Naive B cell (primary cell): Measurements from ENCODE around the gene ATP2A2. TPM values are rescaled to one million over a fixed set of nuclear protein-coding genes. Genes with fewer than 3 reads are reported as not detected.
A peak's percentile ranks its signal among the peaks of the same experiment; 100 is the strongest.

Experiments
- ATAC-seq, 2 donors: fragments of 150-1000 bp; cut with Tn5 transposase; 2 replicates each; pipeline ENCODE4 v1.10.0; 2021; ENCODE audit warnings: low read depth in 2 of 2, mild to moderate bottlenecking in 2 of 2, moderate library complexity in 2 of 2
- DNase-seq: peaks from one replicate; pipeline ENCODE4 v3.0.0; 2022
- H3K27ac Mint-ChIP-seq, 6 donors: one replicate each; pipeline ENCODE4 v1.8.0; 2020 to 2022; ENCODE audit warnings: mild to moderate bottlenecking in 6 of 6, mixed read lengths in 6 of 6, moderate library complexity in 5 of 6, inconsistent platforms in 2 of 6
- H3K27me3 Mint-ChIP-seq, 3 donors: one replicate each; pipeline ENCODE4 v1.8.0; 2021 to 2022; ENCODE audit warnings: mixed read lengths in 3 of 3, mild to moderate bottlenecking in 1 of 3
- H3K36me3 Mint-ChIP-seq, 2 donors: one replicate each; pipeline ENCODE4 v1.8.0; 2020 to 2022; ENCODE audit warnings: mixed read lengths in 2 of 2, inconsistent platforms in 1 of 2, mild to moderate bottlenecking in 1 of 2
- H3K4me1 Mint-ChIP-seq, 3 donors: one replicate each; pipeline ENCODE4 v1.8.0; 2020 to 2022; ENCODE audit warnings: mixed read lengths in 3 of 3, inconsistent platforms in 1 of 3, mild to moderate bottlenecking in 1 of 3, moderate library complexity in 1 of 3
- H3K4me3 Mint-ChIP-seq, 8 donors: one replicate each; pipeline ENCODE4 v1.8.0; 2020 to 2022; ENCODE audit warnings: mild to moderate bottlenecking in 8 of 8, mixed read lengths in 8 of 8, moderate library complexity in 8 of 8, inconsistent platforms in 2 of 8
- H3K9me3 Mint-ChIP-seq, 7 donors: one replicate each; pipeline ENCODE4 v1.8.0; 2020 to 2022; ENCODE audit warnings: mixed read lengths in 7 of 7, mild to moderate bottlenecking in 5 of 7, inconsistent platforms in 2 of 7, moderate library complexity in 1 of 7
- polyA plus RNA-seq, 6 donors: library from polyadenylated mRNA; unstranded; fragments of 300-500 nt; fragmentation: Illumina TruSeq; gene quantifications; one replicate each; pipeline ENCODE4 v1.2.3, GENCODE V29; 2021; ENCODE audit warnings: low read depth in 6 of 6

ATP2A2 gene
- polyA plus RNA-seq, 6 donors from 2014 or later: 1.6 to 3.8 (median 2.8) TPM

DNA sequence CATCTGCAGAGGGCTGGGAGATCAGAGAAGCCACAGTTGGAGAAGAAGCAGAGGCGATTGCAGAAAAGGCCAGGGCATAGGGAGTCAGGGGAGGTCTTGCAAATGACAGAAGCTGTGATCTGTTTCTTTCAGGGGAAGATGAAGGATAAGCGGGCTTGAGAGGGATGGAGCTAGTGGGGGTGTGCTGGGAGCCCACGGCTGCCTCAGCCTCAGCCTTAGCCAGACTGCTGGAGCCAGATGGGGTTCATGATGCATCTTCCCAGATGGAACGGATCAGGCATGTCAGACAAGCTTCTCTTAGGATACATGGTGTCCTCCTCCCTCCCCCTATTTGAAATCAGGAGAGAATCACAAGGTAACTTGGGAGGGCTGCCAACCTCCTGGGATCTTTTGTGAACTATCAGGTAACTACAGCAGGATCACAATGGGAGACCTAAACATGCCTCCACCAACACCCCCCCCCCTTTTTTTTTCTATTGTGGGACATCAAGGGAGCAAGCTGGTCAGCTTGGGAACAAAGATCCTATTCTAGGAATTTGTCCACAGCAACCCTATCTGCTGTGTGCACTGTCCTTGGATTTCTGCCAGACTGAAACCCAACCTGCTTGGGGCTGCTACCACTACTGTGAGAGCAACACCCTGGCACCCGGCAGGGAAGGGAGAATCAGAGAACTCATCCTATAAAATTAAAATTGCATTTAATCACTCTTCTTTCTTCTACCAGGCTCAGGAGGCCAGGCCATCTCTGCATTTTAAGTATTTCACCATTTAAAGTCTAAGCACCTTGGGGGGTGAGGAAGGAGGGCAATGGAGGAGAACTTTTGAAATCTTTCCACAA, 10.7 kb upstream of the ATP2A2 start:
- Mint-ChIP-seq H3K9me3 (no peaks in the 10 kb centered on the region), H3K27me3 (peaks cover 18 to 33% (median 24%) of the 10 kb centered on the region in 3 donors), H3K27ac (no peak overlapping the region), H3K4me3 (peak overlapping the region in 2 of 8 donors; percentile 5 to 16), H3K36me3 (no peaks in the 10 kb centered on the region), H3K4me1 (no peaks in the 10 kb centered on the region)
- ATAC-seq: no peak
- DNase-seq: no peak

DNA sequence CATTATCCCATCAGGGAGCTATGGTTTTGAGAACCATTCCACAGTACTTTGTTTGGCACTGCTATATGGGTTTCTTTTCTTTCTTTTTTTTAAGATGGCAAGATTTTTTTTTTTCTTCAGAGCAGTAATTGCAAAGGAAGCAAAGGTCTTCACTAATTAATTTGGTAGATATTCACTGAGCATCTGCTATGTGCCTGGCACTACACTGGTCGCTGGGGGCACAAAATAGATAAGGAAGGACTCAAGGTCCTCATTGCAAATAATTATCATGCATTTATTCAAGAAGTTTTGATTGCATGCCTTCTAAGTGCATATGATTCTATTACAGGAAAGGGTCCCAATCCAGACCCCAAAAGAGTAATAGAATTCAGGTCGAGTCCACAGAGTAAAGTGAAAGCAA, 10.0 kb upstream of the ATP2A2 start:
- Mint-ChIP-seq H3K27me3 (peaks cover 18 to 33% (median 24%) of the 10 kb centered on the region in 3 donors), H3K27ac (no peak overlapping the region), H3K4me3 (no peak overlapping the region), H3K4me1 (no peaks in the 10 kb centered on the region), H3K9me3 (no peaks in the 10 kb centered on the region), H3K36me3 (no peaks in the 10 kb centered on the region)
- no peak for DNase-seq
- ATAC-seq: no peak

DNA sequence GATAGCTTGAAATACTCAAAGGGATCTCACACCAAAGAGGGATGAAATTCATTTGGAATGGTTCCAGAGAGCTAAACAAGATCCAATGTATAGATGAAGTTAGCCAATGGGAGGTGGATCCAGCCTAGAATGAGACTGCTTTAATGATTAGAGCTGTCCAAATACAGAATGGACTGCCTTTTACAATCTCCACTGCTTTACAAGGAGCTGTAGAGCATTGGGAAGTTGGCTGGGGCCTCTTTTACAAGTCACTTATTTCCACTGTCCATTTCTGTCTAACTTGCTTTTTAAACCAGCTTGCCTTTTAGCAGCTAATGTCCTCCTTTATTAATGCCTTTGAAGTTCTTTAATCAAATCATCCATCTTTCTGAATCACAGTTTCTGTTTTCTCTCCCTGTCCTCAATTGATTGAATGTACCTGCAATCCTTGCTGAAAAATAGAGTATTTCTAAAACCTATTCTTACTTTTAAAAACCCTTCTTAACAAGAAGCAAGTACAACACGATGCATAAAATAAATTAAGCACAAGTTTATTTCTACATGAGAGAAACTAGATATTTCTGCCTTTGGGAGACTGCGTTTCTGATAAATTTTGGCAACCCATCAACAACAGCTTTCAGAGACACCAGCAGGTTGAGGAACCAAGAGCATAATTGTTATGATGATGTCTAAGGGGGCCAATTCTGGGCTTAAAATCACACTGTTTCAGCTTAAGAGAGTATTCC, 3.4 kb upstream of the ATP2A2 start:
- H3K9me3 Mint-ChIP-seq: no peaks in the 10 kb centered on the region
- H3K27me3 Mint-ChIP-seq: peaks cover 0 to 7% (median 0%) of the 10 kb centered on the region in 3 donors
- no peaks in the 10 kb centered on the region for H3K36me3 Mint-ChIP-seq
- DNase-seq: no peak
- peaks cover 10 to 20% (median 18%) of the 10 kb centered on the region in 3 donors for H3K4me1 Mint-ChIP-seq
- ATAC-seq: no peak
- no peak overlapping the region for H3K27ac Mint-ChIP-seq
- peak overlapping the region in 2 of 8 donors; percentile 22 to 78 for H3K4me3 Mint-ChIP-seq

DNA sequence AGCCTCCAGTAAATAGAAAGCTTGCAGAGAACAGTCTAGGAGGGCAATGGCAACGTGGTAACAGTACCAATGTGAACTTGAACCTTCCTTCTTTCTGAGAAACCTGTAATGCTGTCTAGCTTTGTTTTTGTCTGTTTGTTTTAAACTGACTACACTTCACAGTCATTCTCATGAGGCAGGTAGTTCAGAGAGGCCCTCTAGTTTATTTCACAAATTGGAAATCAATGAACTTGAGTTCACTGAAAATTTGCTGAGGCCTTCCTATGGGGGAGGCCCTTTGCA, 2.9 kb upstream of the ATP2A2 start:
- H3K27ac Mint-ChIP-seq: peak overlapping the region in 1 of 6 donors; percentile 76
- H3K9me3 Mint-ChIP-seq: no peaks in the 10 kb centered on the region
- H3K4me1 Mint-ChIP-seq: peaks cover 15 to 25% (median 23%) of the 10 kb centered on the region in 3 donors
- no peaks in the 10 kb centered on the region for H3K36me3 Mint-ChIP-seq
- H3K4me3 Mint-ChIP-seq: peak overlapping the region in 3 of 8 donors; percentile 22 to 78 (median 59)
- no peak for ATAC-seq
- peaks cover 0 to 2% (median 0%) of the 10 kb centered on the region in 3 donors for H3K27me3 Mint-ChIP-seq
- DNase-seq: no peak

DNA sequence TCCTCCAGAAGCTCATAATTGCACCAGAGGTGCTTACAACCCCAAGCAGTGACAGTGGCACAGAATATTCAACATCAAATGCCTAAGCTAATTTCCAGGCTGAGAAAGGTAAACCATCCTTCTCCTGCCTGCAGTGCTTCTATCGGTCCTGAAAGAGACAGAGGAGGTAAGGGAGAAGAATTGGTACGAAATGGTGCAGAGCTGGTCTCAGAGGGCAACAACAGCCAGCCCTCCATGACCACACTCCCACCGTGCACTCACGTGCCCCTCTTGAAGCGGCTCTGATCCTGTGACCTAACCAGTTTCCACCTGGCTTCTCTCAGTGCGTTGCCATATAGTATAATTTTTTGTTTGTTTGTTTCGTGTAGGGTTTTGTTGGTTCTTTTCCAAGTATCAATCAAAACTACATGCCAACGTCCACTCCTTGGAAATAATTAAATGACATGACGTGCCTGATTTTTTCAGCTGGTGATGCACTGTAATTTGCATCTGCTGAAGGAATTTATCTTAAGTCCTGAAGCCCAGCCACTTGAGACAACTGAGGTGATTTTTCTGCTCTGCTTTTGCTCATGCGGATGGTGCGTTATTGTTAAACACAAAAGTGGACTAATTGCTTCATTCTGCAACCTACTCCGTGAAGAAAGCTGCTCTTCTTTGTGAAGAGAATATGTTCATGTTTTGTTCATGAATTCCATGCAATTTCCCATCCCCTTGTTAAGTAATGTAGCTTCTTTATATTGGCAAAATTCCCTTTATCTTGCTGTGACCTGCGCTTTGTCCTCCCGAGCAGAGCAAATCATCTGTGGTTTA, 1.3 kb upstream of the ATP2A2 start:
- Mint-ChIP-seq H3K4me3 (peak overlapping the region; percentile 89 to 98 (median 94)), H3K9me3 (no peaks in the 10 kb centered on the region), H3K27me3 (no peaks in the 10 kb centered on the region), H3K36me3 (no peaks in the 10 kb centered on the region), H3K4me1 (peaks cover 29 to 39% (median 35%) of the 10 kb centered on the region in 3 donors), H3K27ac (peak overlapping the region in 4 of 6 donors; percentile 77 to 95 (median 94))
- DNase-seq (no peak), ATAC-seq (no peak)

DNA sequence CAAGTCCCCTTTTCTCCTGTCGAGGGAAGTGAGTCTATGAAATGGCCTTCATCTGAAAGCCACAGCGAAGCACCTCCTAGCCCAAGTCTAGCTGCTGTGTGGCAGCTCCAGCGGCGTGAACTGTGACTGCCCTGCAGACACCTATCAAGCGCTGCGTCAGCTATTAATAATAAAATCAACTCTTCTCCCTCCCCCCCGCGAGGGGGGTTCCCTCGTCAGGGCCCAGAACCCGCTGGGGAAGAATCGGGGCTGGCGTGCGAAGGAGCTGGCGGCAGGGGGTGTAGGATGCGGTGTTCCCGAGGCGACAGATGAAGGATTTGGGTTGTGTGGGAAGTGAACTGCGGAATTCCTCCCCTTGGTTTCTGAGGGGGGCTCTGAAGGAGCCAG, 662 bp upstream of the ATP2A2 start:
- Mint-ChIP-seq H3K27ac (peak overlapping the region in 5 of 6 donors; percentile 77 to 98 (median 94)), H3K9me3 (no peaks in the 10 kb centered on the region), H3K4me3 (peak overlapping the region; percentile 89 to 98 (median 94)), H3K4me1 (peaks cover 35 to 46% (median 40%) of the 10 kb centered on the region in 3 donors), H3K36me3 (peaks cover 0 to 4% of the 10 kb centered on the region in 2 donors), H3K27me3 (no peaks in the 10 kb centered on the region)
- DNase-seq: peak; percentile 57
- ATAC-seq: peak; percentile 45 to 48

DNA sequence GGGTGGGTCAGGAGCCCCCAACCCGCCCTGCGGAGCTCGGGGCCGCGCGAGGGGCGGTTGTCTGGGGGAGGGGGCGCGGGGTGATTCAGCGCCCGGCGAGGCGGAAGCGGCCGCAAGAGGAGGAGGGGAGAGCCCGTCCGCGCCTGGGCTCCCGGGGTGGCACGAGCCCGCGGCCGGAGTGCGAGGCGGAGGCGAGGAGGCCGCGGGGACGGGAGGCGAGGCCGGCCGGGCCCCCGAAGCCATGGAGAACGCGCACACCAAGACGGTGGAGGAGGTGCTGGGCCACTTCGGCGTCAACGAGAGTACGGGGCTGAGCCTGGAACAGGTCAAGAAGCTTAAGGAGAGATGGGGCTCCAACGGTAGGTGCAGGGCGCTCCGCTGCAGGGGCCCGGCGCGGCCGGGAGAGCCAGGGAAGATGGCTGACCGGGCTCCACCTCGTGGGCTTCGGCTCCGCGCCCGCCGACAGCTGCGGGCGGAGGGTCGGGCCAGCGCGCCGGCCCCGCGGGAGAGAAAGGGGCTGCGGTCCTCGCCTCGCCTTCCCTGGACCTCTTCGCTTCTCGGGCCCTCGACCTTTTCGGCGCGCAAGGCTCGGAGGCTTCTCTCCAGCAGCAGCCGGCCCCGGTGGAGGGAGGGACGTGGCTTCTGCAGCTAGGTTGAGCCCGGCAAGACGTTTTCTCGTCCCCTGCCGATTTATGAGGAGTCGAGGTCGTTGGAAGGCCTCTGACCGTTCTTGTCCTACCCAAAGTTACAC, 677 bp downstream of the ATP2A2 start:
- Mint-ChIP-seq H3K9me3 (no peaks in the 10 kb centered on the region), H3K4me1 (peaks cover 41 to 48% (median 47%) of the 10 kb centered on the region in 3 donors), H3K27ac (peak overlapping the region; percentile 36 to 95 (median 94)), H3K36me3 (peaks cover 0 to 5% of the 10 kb centered on the region in 2 donors), H3K27me3 (no peaks in the 10 kb centered on the region), H3K4me3 (peak overlapping the region; percentile 85 to 93 (median 92))
- ATAC-seq (peak; percentile 11 to 20), DNase-seq (peak; percentile 43)

DNA sequence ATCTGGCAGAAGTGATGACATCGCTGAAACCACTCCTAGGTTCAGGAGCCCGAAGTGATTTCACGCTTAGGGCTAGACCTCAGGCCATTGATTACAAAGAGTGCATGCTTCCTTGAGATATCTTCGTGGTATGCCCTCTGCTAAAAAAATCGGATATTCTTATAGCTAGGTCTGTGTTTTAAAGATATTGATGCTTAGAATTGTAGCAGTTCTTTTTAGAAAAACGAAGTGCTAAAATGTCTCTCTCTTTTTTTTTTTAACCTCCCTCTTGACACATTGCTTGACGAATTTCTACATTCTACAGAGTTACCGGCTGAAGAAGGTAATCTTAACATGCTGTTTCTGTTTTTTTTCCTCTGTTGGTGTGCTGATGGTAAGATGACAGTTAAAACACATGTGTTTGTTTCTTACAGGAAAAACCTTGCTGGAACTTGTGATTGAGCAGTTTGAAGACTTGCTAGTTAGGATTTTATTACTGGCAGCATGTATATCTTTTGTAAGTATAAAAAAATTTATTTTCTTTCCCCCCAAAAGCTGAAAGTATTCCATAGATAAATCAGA, 1.3 kb downstream of the ATP2A2 start:
- H3K4me3 Mint-ChIP-seq: peak overlapping the region; percentile 85 to 93 (median 92)
- H3K27me3 Mint-ChIP-seq: no peaks in the 10 kb centered on the region
- no peaks in the 10 kb centered on the region for H3K9me3 Mint-ChIP-seq
- peaks cover 41 to 53% (median 48%) of the 10 kb centered on the region in 3 donors for H3K4me1 Mint-ChIP-seq
- peak overlapping the region; percentile 36 to 95 (median 94) for H3K27ac Mint-ChIP-seq
- peaks cover 0 to 5% of the 10 kb centered on the region in 2 donors for H3K36me3 Mint-ChIP-seq
- ATAC-seq: no peak
- no peak for DNase-seq

DNA sequence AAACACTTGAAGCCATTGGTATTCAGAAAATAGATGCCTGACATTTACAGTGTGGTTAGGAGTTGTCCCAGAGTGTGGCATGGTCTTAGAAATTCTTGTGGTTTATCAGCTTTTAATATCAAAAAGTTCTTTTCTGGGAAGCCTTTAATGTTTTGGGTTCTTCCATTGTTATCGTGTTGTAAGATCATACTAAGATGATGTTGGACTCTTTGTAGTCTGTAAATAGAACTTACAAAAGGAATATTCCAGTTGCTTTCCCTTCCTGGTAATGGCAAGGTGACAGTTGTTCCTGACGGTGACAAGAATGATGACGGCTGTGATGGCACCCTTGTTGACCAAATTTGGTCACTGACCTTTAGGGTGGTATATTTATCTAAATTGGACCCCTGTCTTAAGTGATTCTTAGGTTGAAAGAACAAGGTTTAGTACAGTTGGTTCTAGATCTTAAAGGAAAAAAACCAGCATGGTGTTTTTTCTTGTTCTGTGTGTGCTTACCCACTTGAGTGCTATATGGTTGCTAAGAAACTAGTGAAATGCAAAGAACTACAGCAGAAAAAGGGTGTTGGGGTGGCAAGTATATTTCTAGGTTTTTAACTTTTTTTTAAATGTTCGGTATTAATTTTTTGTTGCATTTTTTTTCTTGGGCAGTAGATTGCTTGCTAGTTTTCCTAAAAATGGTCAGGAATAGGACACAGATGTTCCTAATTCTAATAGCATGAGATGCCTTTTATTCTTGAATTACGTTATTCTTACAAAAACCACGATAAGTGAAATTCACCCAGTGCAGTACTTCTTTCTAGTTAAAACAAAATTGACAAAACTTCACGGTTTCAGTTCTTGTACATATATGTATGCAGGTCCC, 2.1 kb downstream of the ATP2A2 start:
- ATAC-seq (no peak), DNase-seq (no peak)
- peaks cover 0 to 5% of the 10 kb centered on the region in 2 donors for H3K36me3 Mint-ChIP-seq
- H3K27ac Mint-ChIP-seq: peak overlapping the region in 3 of 6 donors; percentile 3 to 95 (median 94)
- H3K27me3 Mint-ChIP-seq: no peaks in the 10 kb centered on the region
- peak overlapping the region; percentile 85 to 93 (median 92) for H3K4me3 Mint-ChIP-seq
- H3K9me3 Mint-ChIP-seq: no peaks in the 10 kb centered on the region
- peaks cover 41 to 61% (median 53%) of the 10 kb centered on the region in 3 donors for H3K4me1 Mint-ChIP-seq

DNA sequence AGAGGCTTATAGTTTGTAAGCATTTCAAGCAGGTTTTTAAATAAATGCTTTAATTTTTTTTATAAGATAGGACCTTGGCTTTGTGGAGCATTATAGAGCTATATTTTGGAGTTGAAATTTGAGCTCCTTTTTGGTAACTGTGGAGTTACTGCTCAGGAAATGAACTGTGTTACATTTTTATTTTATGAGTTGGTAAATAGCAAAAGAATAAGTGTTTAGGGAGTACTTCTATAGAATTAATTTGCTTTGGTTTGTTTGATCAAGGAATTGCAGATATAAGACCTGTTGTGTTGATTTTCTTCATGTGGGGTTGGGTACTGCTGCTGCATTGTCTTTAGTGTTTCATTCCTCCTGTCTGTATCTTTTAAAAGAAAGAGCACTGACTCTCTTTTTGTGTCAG, 3.5 kb downstream of the ATP2A2 start:
- Mint-ChIP-seq H3K9me3 (no peaks in the 10 kb centered on the region), H3K4me3 (peak overlapping the region in 4 of 8 donors; percentile 29 to 89 (median 40)), H3K36me3 (peaks cover 0 to 5% of the 10 kb centered on the region in 2 donors), H3K27ac (no peak overlapping the region), H3K4me1 (peaks cover 38 to 69% (median 62%) of the 10 kb centered on the region in 3 donors), H3K27me3 (no peaks in the 10 kb centered on the region)
- no peak for DNase-seq
- ATAC-seq: no peak

DNA sequence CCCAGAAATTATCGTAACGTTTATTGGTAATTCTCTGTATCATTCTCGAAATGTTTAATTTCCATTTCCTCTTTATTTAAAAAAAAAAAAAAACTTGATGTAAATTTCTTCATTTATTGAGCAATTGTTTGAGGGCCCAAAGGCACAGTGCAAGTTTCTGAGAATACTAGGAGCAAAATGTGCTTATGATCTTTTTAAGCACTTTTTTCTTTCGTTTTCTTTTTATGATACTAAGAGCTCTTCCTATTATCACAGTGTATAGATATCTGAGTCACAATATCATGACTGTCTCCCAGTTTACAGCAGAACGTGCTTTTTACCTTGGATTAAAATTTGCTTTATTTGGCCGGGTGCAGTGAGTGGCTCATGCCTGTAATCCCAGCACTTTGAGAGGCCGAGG, 5.6 kb downstream of the ATP2A2 start:
- Mint-ChIP-seq H3K4me1 (peaks cover 31 to 74% (median 56%) of the 10 kb centered on the region in 3 donors), H3K36me3 (peaks cover 0 to 5% of the 10 kb centered on the region in 2 donors), H3K27ac (peak overlapping the region in 1 of 6 donors; percentile 30), H3K4me3 (no peak overlapping the region), H3K9me3 (no peaks in the 10 kb centered on the region), H3K27me3 (no peaks in the 10 kb centered on the region)
- ATAC-seq (no peak), DNase-seq (no peak)
